Stimulated activated CD4-positive, alpha-beta T cell treated with anti-CD3 and anti-CD28 coated beads, Interleukin-4, amount 100 ng/mL, for 24 hours (primary cell): ENCODE measurements around the gene PRKACG.
A peak's percentile ranks its signal among the peaks of the same experiment; 100 is the strongest.
"Not testable (repeated sequence)": the region's sequence is repeated elsewhere in the genome, so short reads cannot be mapped to it uniquely, and the experiment has no call there.

Experiments
- DNase-seq: peaks from one replicate; pipeline ENCODE4 v3.0.0-alpha.2; 2020

Gene PRKACG

GRCh38 chr9:69023650-69024049 is 9.7 kb upstream of the PRKACG start:
- no peak for DNase-seq

- DNase-seq: no peak
Measured at GRCh38 chr9:69020301-69021145, 6.6 kb upstream of the PRKACG start.

GRCh38 chr9:69019808-69020207 is 5.9 kb upstream of the PRKACG start:
- no peak for DNase-seq

GRCh38 chr9:69018737-69019136 is 4.8 kb upstream of the PRKACG start:
- DNase-seq: no peak

DNA sequence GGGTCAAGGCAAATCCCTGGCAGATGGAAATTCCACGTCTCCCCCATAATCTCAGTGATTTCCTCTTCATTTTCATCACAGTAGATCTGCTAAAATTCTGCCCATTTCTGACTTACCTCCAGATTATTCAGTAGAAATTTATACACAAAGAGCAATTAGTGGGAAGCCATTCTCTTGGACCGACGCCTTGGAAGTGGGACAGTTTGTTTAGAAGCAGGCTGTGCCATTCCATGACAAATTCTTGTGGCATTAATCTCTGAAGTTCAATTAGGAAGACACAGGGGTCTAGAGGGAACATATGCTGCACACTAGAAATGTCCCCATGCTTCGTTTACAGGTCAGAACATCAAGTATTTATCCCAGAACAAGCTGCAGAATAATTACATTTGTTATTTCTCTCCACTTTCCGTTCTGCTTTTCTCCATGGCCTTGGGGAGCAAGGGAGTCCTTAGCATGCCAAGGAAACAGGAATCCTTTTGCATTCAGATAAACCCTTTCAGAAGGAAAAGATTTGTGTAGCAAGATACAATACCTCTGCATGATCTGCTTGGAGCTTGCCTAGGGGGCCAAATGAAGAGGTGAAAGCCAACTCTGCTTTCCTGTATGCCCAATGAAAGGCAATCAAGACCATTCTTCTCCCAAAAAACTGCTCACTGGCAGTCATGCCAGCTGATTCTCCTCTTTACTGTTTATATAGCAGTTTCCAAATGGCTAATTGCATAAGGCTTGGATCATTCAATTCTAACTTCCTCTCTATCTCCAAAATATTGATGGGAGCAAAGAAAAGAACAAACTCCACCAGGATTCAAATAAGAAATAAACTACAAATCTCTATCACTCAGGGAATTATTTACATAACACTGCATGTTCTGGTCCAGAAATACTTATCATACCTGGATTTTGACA is 2.5 kb upstream of the PRKACG start:
- DNase-seq: no peak

DNA sequence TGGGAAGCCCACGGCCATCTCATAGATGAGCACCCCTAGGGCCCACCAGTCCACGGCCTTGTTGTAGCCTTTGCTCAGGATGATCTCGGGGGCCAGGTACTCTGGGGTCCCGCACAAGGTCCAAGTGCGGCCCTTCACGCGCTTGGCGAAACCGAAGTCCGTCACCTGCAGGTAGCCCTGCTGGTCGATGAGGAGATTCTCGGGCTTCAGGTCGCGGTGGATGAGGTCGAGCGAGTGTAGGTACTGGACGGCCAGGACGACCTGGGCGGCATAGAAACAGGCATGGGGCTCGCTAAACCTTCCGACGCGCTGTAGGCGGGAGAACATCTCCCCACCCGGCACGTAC is 558 bp downstream of the PRKACG start:
- no peak for DNase-seq

- no peak for DNase-seq
Measured at GRCh38 chr9:69012696-69013381, 1.1 kb downstream of the PRKACG start.

GRCh38 chr9:69009708-69010107 is 4.2 kb downstream of the PRKACG start:
- DNase-seq: no peak

DNA sequence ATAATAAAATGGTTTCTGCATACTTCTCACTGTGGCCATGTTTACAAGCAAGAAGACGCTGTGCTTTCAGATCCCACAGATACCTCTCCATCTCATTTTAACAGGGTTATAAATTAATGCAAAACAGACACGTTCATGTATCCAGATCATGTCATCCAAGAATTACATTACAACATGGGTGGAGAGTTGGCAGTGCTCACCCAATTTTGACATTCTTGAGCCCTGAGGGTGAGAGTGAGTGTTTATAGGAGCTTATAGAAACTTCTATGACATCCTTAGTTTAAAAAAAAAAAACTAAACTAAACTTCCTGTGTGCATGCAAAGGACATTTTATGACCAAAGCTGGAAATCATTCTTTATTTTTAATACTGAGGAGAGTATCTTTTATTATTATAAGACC is 9.1 kb downstream of the PRKACG start:
- DNase-seq: no peak

- DNase-seq: no peak
Measured at GRCh38 chr9:69003051-69003450, 10.9 kb downstream of the PRKACG start.

DNA sequence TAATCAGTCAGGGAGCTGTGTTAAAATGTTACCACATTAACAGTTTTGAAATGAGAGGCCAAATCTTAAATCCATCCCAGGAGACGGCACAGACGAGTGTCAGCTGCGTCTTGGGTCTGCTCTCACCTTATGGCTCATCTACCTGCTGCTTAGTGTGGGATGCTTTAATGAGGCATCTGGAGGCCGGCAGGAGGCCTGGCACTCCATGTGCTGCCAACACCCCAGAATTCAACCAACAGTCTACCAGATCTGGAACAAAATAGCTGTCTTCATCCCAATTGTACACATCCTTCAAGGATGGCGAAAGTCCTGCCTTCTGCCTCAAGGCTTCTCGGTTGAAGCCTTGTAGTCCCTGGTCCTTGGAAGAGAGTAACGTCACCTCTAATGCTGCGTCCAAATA is 12.0 kb downstream of the PRKACG start:
- no peak for DNase-seq

DNA sequence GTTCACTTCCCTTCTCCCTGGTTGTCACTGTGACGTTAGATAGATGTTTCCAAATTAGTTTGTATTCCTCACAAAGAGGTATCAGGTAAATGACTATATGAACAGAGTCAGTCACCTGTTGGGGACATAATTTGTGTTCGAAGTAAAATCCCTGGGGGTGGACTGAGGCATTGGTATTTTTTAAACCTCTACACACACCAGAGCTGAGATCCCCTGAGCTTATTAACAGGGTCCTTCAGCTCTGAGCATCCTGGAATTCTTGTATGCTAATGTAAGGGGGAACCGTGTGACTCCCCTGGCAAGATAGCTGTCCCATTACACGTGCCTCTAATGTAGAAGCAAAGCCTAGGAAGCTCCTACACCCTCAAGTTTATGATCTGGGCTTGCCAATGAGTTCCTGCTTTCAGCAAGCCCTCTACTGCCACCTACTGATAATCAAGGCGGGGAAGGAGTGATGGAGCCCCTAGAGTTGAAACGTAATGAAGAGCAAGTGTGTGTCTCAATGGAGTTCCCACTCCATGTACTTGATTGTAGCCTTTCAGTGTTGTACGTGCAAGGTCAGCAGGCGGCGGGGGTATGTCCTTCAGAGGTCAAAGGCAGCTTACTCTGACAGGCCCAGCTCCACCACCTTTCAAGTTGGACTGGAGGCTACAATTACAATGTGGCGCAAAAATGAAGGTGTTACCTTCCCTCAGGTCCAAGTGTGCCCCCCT is 14.4 kb downstream of the PRKACG start:
- DNase-seq: peak; percentile 77

DNA sequence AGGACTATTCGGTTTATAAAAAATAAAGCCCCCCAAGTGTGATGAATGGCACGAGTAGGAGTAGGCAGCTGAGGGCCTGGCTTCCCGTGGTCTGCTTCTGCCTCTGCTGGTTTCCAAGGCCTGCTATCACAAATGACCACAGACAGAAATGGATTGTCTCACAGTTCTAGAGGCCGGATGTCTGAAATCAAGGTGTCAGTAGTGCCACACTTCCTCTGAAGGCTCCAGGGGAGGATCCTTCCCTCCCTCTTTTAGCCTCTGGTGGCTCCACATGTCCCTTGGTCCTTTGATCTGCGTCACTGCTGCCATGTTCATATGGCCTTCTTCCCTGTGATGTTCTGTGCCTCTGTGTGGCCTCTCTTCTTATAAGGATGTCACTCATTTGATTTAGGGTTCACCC is 15.1 kb downstream of the PRKACG start:
- DNase-seq: no peak

GRCh38 chr9:68998385-68998784 is 15.5 kb downstream of the PRKACG start:
- no peak for DNase-seq

GRCh38 chr9:68997666-68998065 is 16.2 kb downstream of the PRKACG start:
- DNase-seq: no peak

DNA sequence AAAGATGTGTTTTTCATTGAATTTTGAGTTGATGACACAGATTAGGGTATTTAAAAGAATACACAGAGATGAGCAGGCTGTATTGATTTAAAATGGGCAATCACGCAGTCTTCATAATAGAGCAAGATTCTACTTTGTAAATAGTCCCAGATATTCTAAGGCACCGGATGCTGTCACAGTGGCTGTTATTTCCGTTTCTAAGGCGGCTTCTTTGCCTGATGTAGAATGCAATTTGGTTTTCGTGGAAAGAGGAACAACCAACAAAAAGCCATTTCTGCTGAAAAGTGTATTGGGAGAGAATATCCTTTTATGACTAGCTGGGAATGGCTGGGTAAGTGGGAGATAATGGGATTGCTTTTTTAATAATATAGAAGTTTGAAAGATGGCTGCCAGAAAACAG is 17.5 kb downstream of the PRKACG start:
- no peak for DNase-seq

DNA sequence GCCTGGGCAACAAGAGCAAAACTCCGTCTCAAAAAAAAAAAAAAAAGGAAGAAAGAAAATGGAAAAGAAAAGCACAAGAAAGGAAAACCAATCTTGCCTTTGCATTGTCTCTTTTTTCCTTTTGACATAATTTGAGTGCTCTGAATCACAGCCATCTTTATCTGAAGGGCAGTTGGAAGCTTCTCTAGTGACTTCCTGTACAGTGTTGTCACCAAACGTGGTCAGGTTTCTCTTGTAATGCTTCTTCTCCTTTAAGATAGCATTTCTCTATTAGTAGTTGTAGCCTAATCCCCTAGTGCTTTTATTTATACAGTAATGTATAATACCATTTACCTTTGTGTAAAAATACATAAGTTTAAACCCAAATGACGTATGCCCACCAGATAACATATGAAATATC is 18.1 kb downstream of the PRKACG start:
- DNase-seq: no peak

DNA sequence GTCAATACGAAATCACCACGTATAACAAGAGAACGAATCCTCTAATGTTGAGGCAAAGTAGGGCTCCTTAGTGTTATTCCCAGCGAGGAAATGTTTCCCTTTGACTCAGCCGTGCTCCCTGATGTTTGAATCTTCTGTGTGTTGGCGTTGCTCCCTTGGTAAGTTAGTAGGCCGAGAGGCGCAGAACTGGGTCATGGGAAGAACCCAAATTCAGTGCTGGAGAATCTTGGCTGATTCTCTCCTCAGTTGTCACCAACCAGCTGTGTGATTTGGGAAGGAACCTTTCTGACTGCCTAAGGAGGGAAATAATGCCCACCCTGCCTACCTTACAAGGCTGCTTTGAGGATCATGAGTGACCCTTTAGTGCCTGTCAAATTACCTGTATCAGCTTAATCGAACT is 22.5 kb downstream of the PRKACG start:
- no peak for DNase-seq

- not testable (repeated sequence) for DNase-seq
Measured at GRCh38 chr9:68986949-68987348, 27.0 kb downstream of the PRKACG start.

DNA sequence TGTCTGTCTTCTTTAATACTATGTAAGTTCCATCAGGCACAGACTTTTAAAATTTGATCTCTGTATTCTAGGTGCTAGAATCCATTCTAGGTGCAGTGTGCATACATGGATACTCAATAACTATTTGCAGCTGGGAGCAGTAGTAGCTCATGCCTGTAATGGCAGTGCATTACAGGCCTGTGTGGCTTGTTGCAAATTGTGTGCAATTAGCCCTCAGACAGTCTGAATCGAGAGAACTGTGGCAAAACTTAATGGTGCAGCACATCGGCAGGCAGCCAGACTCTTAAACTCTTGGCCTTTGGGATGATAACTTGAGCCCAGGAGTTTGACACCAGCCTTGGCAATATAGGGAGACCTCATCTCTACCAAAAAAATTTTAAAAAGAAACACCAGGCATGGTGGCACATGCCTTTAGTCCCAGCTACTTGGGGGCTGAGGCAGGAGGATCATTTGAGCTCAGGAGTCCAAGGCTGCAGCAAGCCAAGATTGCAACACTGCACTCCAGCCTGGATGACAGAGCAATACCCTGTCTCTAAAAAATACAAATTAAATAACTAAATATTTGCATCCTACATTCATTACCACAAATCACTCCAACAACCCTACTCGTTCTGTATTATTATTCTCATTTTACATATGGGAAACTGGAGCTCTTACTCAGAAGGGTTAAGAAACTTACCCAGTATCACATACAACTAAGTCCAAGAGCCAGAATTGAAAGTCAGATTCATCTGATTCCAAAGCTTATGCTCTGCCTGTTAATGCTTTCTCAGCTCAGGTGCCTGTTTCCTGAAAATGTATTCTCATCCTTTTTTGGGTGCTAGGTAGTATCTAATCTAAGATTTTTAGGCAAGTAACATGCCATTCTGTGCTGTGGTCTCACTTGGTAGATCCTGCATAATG is 30.1 kb downstream of the PRKACG start:
- DNase-seq: no peak

GRCh38 chr9:68983008-68983411 is 30.9 kb downstream of the PRKACG start:
- DNase-seq: no peak

- DNase-seq: no peak
Measured at GRCh38 chr9:68981789-68982188, 32.1 kb downstream of the PRKACG start.
